Hepatocyte (in vitro differentiated cells): Measurements from ENCODE around the gene PXMP4. TPM values are rescaled to one million over a fixed set of nuclear protein-coding genes. Genes with fewer than 3 reads are reported as not detected.

Experiments
- DNase-seq: peaks from one replicate; pipeline ENCODE4 v3.0.0-alpha.2; 2016; ENCODE audit warnings: low spot score
- H2AFZ ChIP-seq: fragments of 200-600 bp; sonication (generic); 2 replicates; pipeline ENCODE4 v1.6.0; 2016; ENCODE audit warnings: antibody characterized with exemption, mild to moderate bottlenecking
- H3K27ac ChIP-seq: fragments of 200-600 bp; sonication (generic); 2 replicates; pipeline ENCODE4 v1.5.1; 2016; ENCODE audit warnings: mild to moderate bottlenecking
- H3K27me3 ChIP-seq: fragments of 200-600 bp; sonication (generic); 2 replicates; pipeline ENCODE4 v1.6.1; 2016
- H3K36me3 ChIP-seq: fragments of 200-600 bp; sonication (generic); replicated peaks from 2 replicates; pipeline ENCODE4 v1.5.1; 2016; ENCODE audit warnings: low read depth; ENCODE audit not compliant: insufficient read depth
- H3K4me1 ChIP-seq: fragments of 200-600 bp; sonication (generic); 2 replicates; pipeline ENCODE4 v1.5.1; 2016; ENCODE audit warnings: mild to moderate bottlenecking, moderate library complexity; ENCODE audit not compliant: insufficient read depth
- H3K4me2 ChIP-seq: fragments of 200-600 bp; sonication (generic); 2 replicates; pipeline ENCODE4 v1.6.0; 2016
- H3K4me3 ChIP-seq: fragments of 200-600 bp; sonication (generic); 2 replicates; pipeline ENCODE4 v1.5.1; 2016; ENCODE audit warnings: mild to moderate bottlenecking
- H3K79me2 ChIP-seq: fragments of 200-600 bp; sonication (generic); 2 replicates; pipeline ENCODE4 v1.6.0; 2017; ENCODE audit warnings: mild to moderate bottlenecking
- H3K9me2 ChIP-seq: fragments of 200-600 bp; sonication (generic); replicated peaks from 2 replicates; pipeline ENCODE4 v1.6.0; 2017; ENCODE audit warnings: mild to moderate bottlenecking; ENCODE audit not compliant: insufficient read depth
- H3K9me3 ChIP-seq: fragments of 200-600 bp; sonication (generic); 2 replicates; pipeline ENCODE4 v1.5.1; 2016; ENCODE audit warnings: low read depth, mild to moderate bottlenecking
- H4K20me1 ChIP-seq: fragments of 200-600 bp; sonication (generic); 2 replicates; pipeline ENCODE4 v1.6.0; 2016; ENCODE audit warnings: mild to moderate bottlenecking; ENCODE audit not compliant: insufficient read depth, poor library complexity, severe bottlenecking
- CTCF ChIP-seq: fragments of 200-600 bp; sonication (generic); IDR thresholded peaks from 2 replicates; pipeline ENCODE4 v1.5.1; 2016; ENCODE audit warnings: antibody characterized with exemption, mild to moderate bottlenecking; ENCODE audit not compliant: poor library complexity
- EZH2 ChIP-seq: fragments of 200-600 bp; sonication (generic); IDR thresholded peaks from 2 replicates; pipeline ENCODE4 v1.6.1; 2016; ENCODE audit warnings: antibody characterized with exemption, mild to moderate bottlenecking, borderline replicate concordance
- EZH2phosphoT487 ChIP-seq: fragments of 200-600 bp; sonication (generic); IDR thresholded peaks from one replicate; pipeline ENCODE4 v1.6.1; 2018; ENCODE audit warnings: antibody characterized with exemption, mild to moderate bottlenecking, low read depth, moderate library complexity; ENCODE audit not compliant: unreplicated experiment, severe bottlenecking
- WGBS: methylation state at CpG from one replicate; pipeline ENCODE4 v1.1.6; 2016; ENCODE audit warnings: low lambda C conversion rate; ENCODE audit errors: missing lambda C conversion rate; 5-methylcytosine and 5-hydroxymethylcytosine counted together
- polyA plus RNA-seq: library from polyadenylated mRNA; unstranded; fragments of >200 nt; fragmentation: Nextera tagmentation; extraction: Ambion mirVana; gene quantifications from 2 replicates; pipeline ENCODE4 v1.2.1, GENCODE V29; 2016
- total RNA-seq: library from RNA; depleted of rRNA; stranded (reverse); fragments of >200 nt; gene quantifications from 2 replicates; pipeline ENCODE4 v1.2.3, GENCODE V29; 2014

PXMP4 gene
- total and polyA plus RNA-seq, 2 experiments from 2014 or later = 4.1 to 4.7 TPM

GRCh38 chr20:33671573-33672288, 48.4 kb downstream of the PXMP4 start:
- WGBS = 94% methylated on average over 8 of the region's 8 CpGs
- H3K4me2 ChIP-seq = peak overlapping the region; percentile 99
- H3K27ac ChIP-seq = no peak overlapping the region
- no peaks in the 10 kb centered on the region for H3K9me2 ChIP-seq
- no peak overlapping the region for H3K4me3 ChIP-seq
- peaks cover 22% of the 10 kb centered on the region for H3K79me2 ChIP-seq
- no peaks in the 10 kb centered on the region for H3K36me3 ChIP-seq
- no peaks in the 10 kb centered on the region for H3K27me3 ChIP-seq
- H3K4me1 ChIP-seq = peaks cover 32% of the 10 kb centered on the region
- DNase-seq = no peak
- no peaks in the 10 kb centered on the region for H3K9me3 ChIP-seq
- H4K20me1 ChIP-seq = no peaks in the 10 kb centered on the region
- no peak for TF ChIP-seq EZH2
- H2AFZ ChIP-seq = no peak overlapping the region

- Histone ChIP-seq H4K20me1 (no peaks in the 10 kb centered on the region), H3K36me3 (no peaks in the 10 kb centered on the region), H3K27ac (no peak overlapping the region), H3K4me3 (no peak overlapping the region), H3K27me3 (no peaks in the 10 kb centered on the region), H3K9me2 (no peaks in the 10 kb centered on the region), H3K9me3 (no peaks in the 10 kb centered on the region), H3K4me2 (no peak overlapping the region), H3K4me1 (peaks cover 30% of the 10 kb centered on the region), H3K79me2 (peaks cover 22% of the 10 kb centered on the region), H2AFZ (no peak overlapping the region)
- 88% methylated on average over 6 of the region's 6 CpGs for WGBS
- DNase-seq = no peak
- TF ChIP-seq EZH2phosphoT487 (no peak), CTCF (no peak), EZH2 (no peak)
Observed at GRCh38 chr20:33670715-33671499, 49.2 kb downstream of the PXMP4 start.

- Histone ChIP-seq H3K9me3 (no peaks in the 10 kb centered on the region), H3K27me3 (no peaks in the 10 kb centered on the region), H3K9me2 (no peaks in the 10 kb centered on the region), H3K4me2 (no peak overlapping the region), H3K79me2 (peaks cover 22% of the 10 kb centered on the region), H3K4me3 (no peak overlapping the region), H3K36me3 (no peaks in the 10 kb centered on the region), H2AFZ (no peak overlapping the region), H3K27ac (no peak overlapping the region), H3K4me1 (peaks cover 22% of the 10 kb centered on the region), H4K20me1 (no peaks in the 10 kb centered on the region)
- no peak for DNase-seq
- TF ChIP-seq CTCF = no peak
- no peak for TF ChIP-seq EZH2
- TF ChIP-seq EZH2phosphoT487 = no peak
- WGBS = 94% methylated on average over 13 of the region's 13 CpGs
Observed at GRCh38 chr20:33669873-33670640, 50.1 kb downstream of the PXMP4 start.

DNA sequence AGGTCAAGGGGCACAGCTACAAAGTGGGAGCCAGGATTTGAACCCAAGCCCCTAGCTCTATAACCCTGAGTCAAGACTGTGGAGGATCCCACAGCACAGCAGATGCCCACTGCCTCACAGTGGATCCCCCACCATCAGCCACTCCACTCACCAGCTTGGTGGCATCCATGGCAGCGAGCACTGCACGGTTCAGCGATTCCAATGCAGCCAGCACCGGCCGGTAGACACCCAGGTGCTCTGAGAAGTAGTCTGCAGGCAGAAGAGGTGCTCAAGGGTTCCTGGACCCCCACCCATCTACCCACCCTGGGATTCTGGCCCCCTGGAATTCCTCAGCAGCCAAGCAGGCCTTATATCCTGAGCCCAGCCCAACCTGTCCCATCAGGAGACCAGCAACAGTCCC, 50.9 kb downstream of the PXMP4 start:
- Histone ChIP-seq H4K20me1 (no peaks in the 10 kb centered on the region), H3K4me2 (no peak overlapping the region), H3K4me3 (no peak overlapping the region), H3K4me1 (peaks cover 19% of the 10 kb centered on the region), H3K27ac (no peak overlapping the region), H3K79me2 (peaks cover 22% of the 10 kb centered on the region), H3K27me3 (no peaks in the 10 kb centered on the region), H3K9me3 (no peaks in the 10 kb centered on the region), H2AFZ (no peak overlapping the region), H3K9me2 (no peaks in the 10 kb centered on the region), H3K36me3 (no peaks in the 10 kb centered on the region)
- no peak for DNase-seq
- WGBS = 85% methylated on average over 5 of the region's 5 CpGs
- TF ChIP-seq CTCF = no peak
- no peak for TF ChIP-seq EZH2
- no peak for TF ChIP-seq EZH2phosphoT487
